ENCODE results near the gene DLG5. TPM values are rescaled to one million over a fixed set of nuclear protein-coding genes. Genes with fewer than 3 reads are reported as not detected.

The DLG5 gene
- total and polyA plus RNA-seq, 10 of the 15 experiments (the other 5 are each of a cell fraction or from before 2014, with no cell fraction given), result 0.18 to 6.6 (median 2.7) TPM

DNA sequence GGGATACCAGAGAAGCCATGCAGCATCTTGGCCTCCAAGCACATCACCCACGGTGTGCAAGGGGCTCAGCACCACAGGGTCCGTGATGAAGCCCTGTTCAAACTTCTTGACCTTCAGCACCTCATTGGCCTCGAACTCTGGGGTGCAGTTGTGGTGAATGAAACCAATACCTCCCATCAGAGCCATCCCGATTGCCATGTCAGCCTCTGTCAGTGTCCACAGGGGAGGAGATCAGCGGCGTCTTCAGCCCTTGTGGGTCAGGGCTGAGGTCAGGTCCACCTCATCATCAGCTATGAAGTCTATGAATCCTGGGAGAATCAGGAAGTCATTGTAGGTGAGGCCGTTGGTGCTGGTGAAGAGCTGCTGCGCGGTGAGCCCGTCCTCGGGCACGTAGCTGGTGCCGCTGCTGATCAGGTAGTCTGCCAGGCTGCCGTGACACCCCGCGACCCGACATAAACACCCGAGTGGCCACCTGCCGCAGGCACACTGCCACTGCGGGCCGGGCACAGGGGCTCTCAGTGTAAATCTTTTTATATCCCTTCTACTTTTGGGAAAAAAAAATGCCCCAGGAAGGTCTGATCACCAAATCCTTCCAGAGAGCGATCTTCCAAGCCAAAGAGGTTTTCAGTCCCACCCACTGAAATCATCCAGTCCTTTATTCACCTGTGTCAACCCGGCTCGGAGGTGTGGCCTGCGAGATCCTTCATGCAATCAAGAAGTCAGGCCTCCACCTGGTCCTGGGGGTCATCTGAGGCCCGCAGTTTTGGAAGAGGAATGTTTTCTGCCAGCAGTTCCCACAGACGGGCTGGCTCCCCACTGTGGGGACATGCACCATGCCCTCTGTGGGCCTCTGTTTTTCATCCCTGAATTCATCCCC, 144.9 kb downstream of the DLG5 start (continued):
- no peak for TF ChIP-seq ZNF687 (IDR thresholded peaks at IDR 0.05)
- no peak for TF ChIP-seq ATF7 (IDR thresholded peaks at IDR 0.05; ENCODE audit: low read depth)
- TF ChIP-seq IKZF2 (IDR thresholded peaks at IDR 0.05), result no peak
- no peak for TF ChIP-seq POLR2A (IDR thresholded peaks at IDR 0.05; ENCODE audit: low read depth, low read length)

DNA sequence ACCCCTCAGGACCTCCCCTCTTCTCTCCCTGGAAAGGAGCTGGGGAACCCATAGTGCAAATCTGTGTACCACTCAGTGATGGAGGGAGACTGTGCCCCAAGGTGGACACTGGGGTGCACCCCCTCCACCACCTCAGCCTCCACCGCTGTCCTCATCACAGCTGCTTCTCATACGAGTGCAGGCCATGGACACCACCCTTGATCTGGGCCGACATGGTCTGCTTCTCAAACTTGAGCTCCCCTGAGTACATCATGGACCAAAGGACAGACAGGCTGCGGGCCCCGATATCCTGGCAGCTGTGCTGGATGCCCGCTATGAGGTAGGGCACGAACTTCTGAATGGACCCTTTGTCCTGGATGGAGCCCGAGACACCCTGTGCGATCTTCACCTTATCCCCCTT, 146.4 kb downstream of the DLG5 start:
- SMC1A ChIA-PET (ENCODE audit: uncharacterized antibody, unreplicated experiment), result no interaction called here
- in situ Hi-C loops (cut with MboI), result no loop called here
- Histone ChIP-seq H3K4me3 (no peak overlapping the region), H3K9me3 (replicated peaks; ENCODE audit: control insufficient read depth, insufficient read depth, low read length) (peaks cover 9% of the 10 kb centered on the region; the same call in 2 of the 3 replicates), H3K79me2 (ENCODE audit: control insufficient read depth, insufficient read depth, low read length) (no peaks in the 10 kb centered on the region), H4K20me1 (ENCODE audit: control insufficient read depth, insufficient read depth) (no peaks in the 10 kb centered on the region), H3K4me1 (ENCODE audit: control insufficient read depth, insufficient read depth, low read length) (no peaks in the 10 kb centered on the region), H3K27ac (ENCODE audit: control insufficient read depth, insufficient read depth) (no peak overlapping the region), H3K27me3 (replicated peaks in 1 of 2; ENCODE audit: control insufficient read depth in 2 of 2, insufficient read depth in 2 of 2, low read length in 1 of 2) (no peaks in the 10 kb centered on the region), H3K36me3 (ENCODE audit: control insufficient read depth in 2 of 2, insufficient read depth in 2 of 2, low read length in 1 of 2) (no peaks in the 10 kb centered on the region), H2AFZ (ENCODE audit: control insufficient read depth, low read depth, low read length) (no peak overlapping the region), H3K4me2 (ENCODE audit: control insufficient read depth, insufficient read depth) (no peak overlapping the region), H3K9ac (ENCODE audit: control insufficient read depth, insufficient read depth, low read length) (no peak overlapping the region)
- ATAC-seq (no peak), DNase-seq (ENCODE audit: low read depth, low spot score) (no peak), FAIRE-seq (no peak)
- RAD21 ChIA-PET (ENCODE audit: unreplicated experiment), result no interaction called here
- POLR2A ChIA-PET, result no interaction called here
- no TSS peak for BruUV-seq (replicated peaks)
- 88% methylated on average over 9 of the region's 9 CpGs for WGBS (ENCODE audit: insufficient coverage, insufficient replicate concordance, low lambda C conversion rate, missing lambda C conversion rate)
- intact Hi-C loops (cut with micrococcal nuclease; ENCODE audit: unreplicated experiment), result no loop called here
- CTCF ChIA-PET, result no interaction called here
- TF ChIP-seq TCF12 (IDR thresholded peaks at IDR 0.05; ENCODE audit: low read depth, low read length), result no peak
- no peak for TF ChIP-seq ZBTB40 (IDR thresholded peaks at IDR 0.05; ENCODE audit: borderline replicate concordance)
- TF ChIP-seq SMAD1 (IDR thresholded peaks at IDR 0.05; ENCODE audit: low read depth, partially characterized antibody), result no peak
- no peak for TF ChIP-seq ATF2 (IDR thresholded peaks at IDR 0.05; ENCODE audit: low read length)
- no peak for TF ChIP-seq MYB (IDR thresholded peaks at IDR 0.05; ENCODE audit: borderline replicate concordance, low read depth, low read length)
- no peak for TF ChIP-seq EED (IDR thresholded peaks at IDR 0.05; ENCODE audit: low read depth)
- no peak for TF ChIP-seq NFYA (IDR thresholded peaks at IDR 0.05; ENCODE audit: borderline replicate concordance, low read depth, low read length)
- TF ChIP-seq ATF3 (IDR thresholded peaks at IDR 0.05; ENCODE audit: borderline replicate concordance, extremely low read depth, low read depth, low read length), result no peak
